ENCODE data around the gene ALDH5A1. TPM values are rescaled to one million over a fixed set of nuclear protein-coding genes. Genes with fewer than 3 reads are reported as not detected.

The ALDH5A1 gene
- total RNA-seq, 4 donors from 2014 or later, result 6.8 to 12.4 (median 9.1) TPM

- DNase-seq, result no peak
- H3K27me3 ChIP-seq, result no peaks in the 10 kb centered on the region
- H3K9me3 ChIP-seq, result no peaks in the 10 kb centered on the region
- no peaks in the 10 kb centered on the region for H3K36me3 ChIP-seq
- no peak overlapping the region for H3K27ac ChIP-seq
- intact Hi-C loops (cut with DNase I; ENCODE audit: low total_unique reads), result no loop called here
- H3K4me1 ChIP-seq, result no peaks in the 10 kb centered on the region
- no peak overlapping the region for H3K4me3 ChIP-seq
- TF ChIP-seq CTCF (IDR thresholded peaks at IDR 0.05), result no peak
- TF ChIP-seq POLR2A (IDR thresholded peaks at IDR 0.05), result no peak
These were observed 54.4 kb downstream of the ALDH5A1 start for GRCh38 chr6:24549158-24549557.

DNA sequence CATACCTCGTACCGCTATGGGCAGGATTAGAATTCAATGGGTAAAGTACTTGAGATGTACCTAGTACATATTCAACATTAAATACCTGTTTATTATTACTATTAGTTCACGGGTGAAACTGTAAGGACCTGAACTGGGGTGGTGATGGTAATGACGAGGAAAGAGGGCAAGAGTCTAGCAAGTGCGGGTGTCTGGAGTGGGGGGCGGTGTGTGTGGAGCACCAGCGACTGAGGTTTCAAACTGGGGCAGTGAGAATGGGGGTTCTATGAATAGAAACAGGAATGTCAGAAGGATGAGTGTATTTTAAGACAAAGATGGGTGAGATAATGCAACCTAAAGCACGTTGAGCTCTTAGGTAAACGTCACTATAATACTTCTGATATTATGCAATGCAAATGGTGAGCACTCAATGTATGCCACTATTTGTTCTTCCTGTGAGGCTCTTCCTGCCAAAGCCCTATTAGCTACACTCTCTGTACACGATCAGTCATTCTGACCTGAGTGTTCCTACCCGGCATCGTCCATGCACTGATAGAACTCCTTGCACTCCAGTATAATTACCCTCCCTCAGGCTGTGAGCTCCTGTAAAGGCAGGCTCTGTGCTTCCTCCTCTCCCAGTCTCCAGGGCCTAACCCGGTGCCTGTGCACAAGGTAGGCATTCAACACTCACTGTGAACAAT is 55.0 kb downstream of the ALDH5A1 start:
- no peaks in the 10 kb centered on the region for H3K4me1 ChIP-seq
- no peak overlapping the region for H3K27ac ChIP-seq
- intact Hi-C loops (cut with DNase I; ENCODE audit: low total_unique reads), result no loop called here
- no peak for DNase-seq
- no peak for TF ChIP-seq CTCF (IDR thresholded peaks at IDR 0.05)
- no peak for TF ChIP-seq POLR2A (IDR thresholded peaks at IDR 0.05)
- no peaks in the 10 kb centered on the region for H3K9me3 ChIP-seq
- H3K4me3 ChIP-seq, result no peak overlapping the region
- no peaks in the 10 kb centered on the region for H3K36me3 ChIP-seq
- H3K27me3 ChIP-seq, result no peaks in the 10 kb centered on the region

DNA sequence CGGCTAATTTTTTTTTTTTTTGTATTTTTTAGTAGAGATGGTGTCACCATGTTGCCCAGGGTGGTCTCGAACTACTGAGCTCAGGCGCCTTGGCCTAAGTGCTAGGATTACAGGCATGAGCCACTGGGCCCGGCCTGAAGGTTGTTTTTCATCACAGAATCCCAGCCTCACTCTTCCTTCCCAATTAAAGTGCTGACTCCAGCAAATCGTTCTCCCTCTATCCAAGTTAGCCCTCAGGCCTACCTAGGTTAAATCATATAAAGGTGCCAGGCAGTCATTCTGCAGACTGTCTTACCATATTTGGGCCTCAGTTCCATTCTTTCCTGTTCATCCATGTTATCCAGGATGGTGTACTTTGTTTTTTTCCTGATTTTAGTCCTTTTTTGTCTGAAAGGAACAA is 56.4 kb downstream of the ALDH5A1 start:
- Histone ChIP-seq H3K4me3 (no peak overlapping the region), H3K4me1 (no peaks in the 10 kb centered on the region), H3K36me3 (no peaks in the 10 kb centered on the region), H3K27me3 (no peaks in the 10 kb centered on the region), H3K9me3 (no peaks in the 10 kb centered on the region), H3K27ac (no peak overlapping the region)
- intact Hi-C loops (cut with DNase I; ENCODE audit: low total_unique reads), result no loop called here
- TF ChIP-seq POLR2A (IDR thresholded peaks at IDR 0.05) (no peak), CTCF (IDR thresholded peaks at IDR 0.05) (no peak)
- no peak for DNase-seq

DNA sequence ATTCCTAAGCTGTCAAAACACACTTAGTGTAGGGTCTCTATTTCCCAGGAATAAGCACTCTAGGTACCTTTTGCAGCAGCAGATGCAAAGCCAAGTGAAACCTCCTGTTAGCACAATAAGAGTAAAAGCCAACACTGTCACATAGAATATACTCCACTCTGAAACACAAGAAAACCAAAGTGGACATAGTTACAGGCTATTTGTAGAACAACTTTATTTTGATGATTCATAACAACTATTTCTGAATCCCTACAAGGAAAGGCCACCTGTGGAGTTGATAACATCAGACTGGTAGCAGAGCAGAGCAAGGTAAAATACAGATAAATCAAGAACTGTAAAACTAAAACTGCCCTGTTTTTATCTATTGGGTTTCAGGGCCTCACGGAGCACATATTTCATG is 59.7 kb downstream of the ALDH5A1 start:
- intact Hi-C loops (cut with DNase I; ENCODE audit: low total_unique reads), result no loop called here
- no peaks in the 10 kb centered on the region for H3K36me3 ChIP-seq
- H3K4me3 ChIP-seq, result no peak overlapping the region
- H3K4me1 ChIP-seq, result no peaks in the 10 kb centered on the region
- no peak for DNase-seq
- no peak overlapping the region for H3K27ac ChIP-seq
- H3K9me3 ChIP-seq, result no peaks in the 10 kb centered on the region
- no peaks in the 10 kb centered on the region for H3K27me3 ChIP-seq
- TF ChIP-seq CTCF (IDR thresholded peaks at IDR 0.05) (no peak), POLR2A (IDR thresholded peaks at IDR 0.05) (no peak)

GRCh38 chr6:24558516-24558915 is 63.7 kb downstream of the ALDH5A1 start:
- no peak overlapping the region for H3K27ac ChIP-seq

More at GRCh38 chr6:24558516-24558915, 63.7 kb downstream of the ALDH5A1 start:
- Histone ChIP-seq H3K4me3 (no peak overlapping the region), H3K9me3 (no peaks in the 10 kb centered on the region), H3K36me3 (no peaks in the 10 kb centered on the region), H3K4me1 (no peaks in the 10 kb centered on the region), H3K27me3 (no peaks in the 10 kb centered on the region)
- DNase-seq, result no peak
- intact Hi-C loops (cut with DNase I; ENCODE audit: low total_unique reads), result no loop called here
- TF ChIP-seq POLR2A (IDR thresholded peaks at IDR 0.05) (no peak), CTCF (IDR thresholded peaks at IDR 0.05) (no peak)

All from uterus (tissue), 4 donors.